Subcutaneous adipose tissue (tissue), 4 donors: ENCODE results near the gene SIN3B. TPM values are rescaled to one million over a fixed set of nuclear protein-coding genes. Genes with fewer than 3 reads are reported as not detected.

ENCODE experiments used
- CTCF ChIP-seq: fragments of 450-650 bp; IDR thresholded peaks from one replicate; pipeline ENCODE4 v1.5.1; 2016; ENCODE audit warnings: low read depth, mild to moderate bottlenecking, control low read depth, antibody characterized with exemption, moderate library complexity
- total RNA-seq, 4 donors: library from RNA; depleted of rRNA; stranded (reverse); fragments of >200 nt; gene quantifications; one replicate each; pipeline ENCODE4 v1.1.0, GENCODE V29; 2016

The SIN3B gene
- total RNA-seq, 4 donors from 2014 or later: 44.4 to 94.0 (median 50.5) TPM

- no peak for TF ChIP-seq CTCF
Measured at GRCh38 chr19:16869331-16869972, 40.3 kb downstream of the SIN3B start.

- TF ChIP-seq CTCF: no peak
Measured at GRCh38 chr19:16871871-16872270, 42.7 kb downstream of the SIN3B start.

- no peak for TF ChIP-seq CTCF
Measured at GRCh38 chr19:16872728-16873127, 43.5 kb downstream of the SIN3B start.

- TF ChIP-seq CTCF: no peak
Measured at GRCh38 chr19:16873594-16873993, 44.4 kb downstream of the SIN3B start.

GRCh38 chr19:16874250-16874977 lies 45.2 kb downstream of the SIN3B start:
- TF ChIP-seq CTCF: no peak

GRCh38 chr19:16875584-16876555 lies 46.7 kb downstream of the SIN3B start:
- no peak for TF ChIP-seq CTCF
